Fibroblast of the aortic adventitia (primary cell): Measurements from ENCODE around the gene NFYB. TPM values are rescaled to one million over a fixed set of nuclear protein-coding genes. Genes with fewer than 3 reads are reported as not detected.
"Not testable (repeated sequence)": the region's sequence is repeated elsewhere in the genome, so short reads cannot be mapped to it uniquely, and the experiment has no call there.

ENCODE experiments used
- DNase-seq: peaks from one replicate; pipeline ENCODE4 v3.0.0-alpha.2; 2010; ENCODE audit warnings: low read depth
- H3K4me3 ChIP-seq: 2 replicates; pipeline ENCODE4 v1.5.1; 2011; ENCODE audit warnings: low read depth, mild to moderate bottlenecking, control low read depth, low read length, moderate library complexity
- CTCF ChIP-seq: IDR thresholded peaks from 2 replicates; pipeline ENCODE4 v1.5.1; 2011; ENCODE audit warnings: mild to moderate bottlenecking, low read length, control low read depth, inconsistent platforms; ENCODE audit not compliant: insufficient read depth
- total RNA-seq: library from RNA; depleted of rRNA; stranded (reverse); fragments of >200 nt; gene quantifications from 2 replicates; pipeline ENCODE4 v1.2.3, GENCODE V29; 2012; ENCODE audit warnings: low replicate concordance

Gene NFYB
- total RNA-seq, 1 donor = 20.2 TPM

- no peak for DNase-seq
- no peak for TF ChIP-seq CTCF
- no peak overlapping the region for H3K4me3 ChIP-seq
Observed at GRCh38 chr12:104168596-104168995, 30.6 kb upstream of the NFYB start.

- no peak for DNase-seq
- TF ChIP-seq CTCF = no peak
- H3K4me3 ChIP-seq = no peak overlapping the region
Observed at GRCh38 chr12:104167519-104168458, 29.8 kb upstream of the NFYB start.

- no peak overlapping the region for H3K4me3 ChIP-seq
- TF ChIP-seq CTCF = no peak
- peak; percentile 78 for DNase-seq
Observed at GRCh38 chr12:104166465-104166864, 28.5 kb upstream of the NFYB start.

- no peak overlapping the region for H3K4me3 ChIP-seq
- TF ChIP-seq CTCF = no peak
- peak; percentile 70 for DNase-seq
Observed at GRCh38 chr12:104165801-104166200, 27.8 kb upstream of the NFYB start.

- TF ChIP-seq CTCF = no peak
- no peak overlapping the region for H3K4me3 ChIP-seq
- no peak for DNase-seq
Observed at GRCh38 chr12:104164634-104165033, 26.6 kb upstream of the NFYB start.

- TF ChIP-seq CTCF = no peak
- no peak for DNase-seq
Observed at GRCh38 chr12:104163631-104164030, 25.6 kb upstream of the NFYB start.

GRCh38 chr12:104163028-104163427, 25.0 kb upstream of the NFYB start:
- H3K4me3 ChIP-seq, DNase-seq: not testable (repeated sequence)

More at GRCh38 chr12:104163631-104164030, 25.6 kb upstream of the NFYB start:
- H3K4me3 ChIP-seq = no peak overlapping the region
